EH (cell line): Measurements from ENCODE around the gene CCDC68.
A peak's percentile ranks its signal among the peaks of the same experiment; 100 is the strongest.

Experiments used
- DNase-seq: peaks from one replicate; pipeline ENCODE4 v3.0.0-alpha.2; 2015; ENCODE audit warnings: low read depth

The CCDC68 gene, protein sequence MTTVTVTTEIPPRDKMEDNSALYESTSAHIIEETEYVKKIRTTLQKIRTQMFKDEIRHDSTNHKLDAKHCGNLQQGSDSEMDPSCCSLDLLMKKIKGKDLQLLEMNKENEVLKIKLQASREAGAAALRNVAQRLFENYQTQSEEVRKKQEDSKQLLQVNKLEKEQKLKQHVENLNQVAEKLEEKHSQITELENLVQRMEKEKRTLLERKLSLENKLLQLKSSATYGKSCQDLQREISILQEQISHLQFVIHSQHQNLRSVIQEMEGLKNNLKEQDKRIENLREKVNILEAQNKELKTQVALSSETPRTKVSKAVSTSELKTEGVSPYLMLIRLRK

DNA sequence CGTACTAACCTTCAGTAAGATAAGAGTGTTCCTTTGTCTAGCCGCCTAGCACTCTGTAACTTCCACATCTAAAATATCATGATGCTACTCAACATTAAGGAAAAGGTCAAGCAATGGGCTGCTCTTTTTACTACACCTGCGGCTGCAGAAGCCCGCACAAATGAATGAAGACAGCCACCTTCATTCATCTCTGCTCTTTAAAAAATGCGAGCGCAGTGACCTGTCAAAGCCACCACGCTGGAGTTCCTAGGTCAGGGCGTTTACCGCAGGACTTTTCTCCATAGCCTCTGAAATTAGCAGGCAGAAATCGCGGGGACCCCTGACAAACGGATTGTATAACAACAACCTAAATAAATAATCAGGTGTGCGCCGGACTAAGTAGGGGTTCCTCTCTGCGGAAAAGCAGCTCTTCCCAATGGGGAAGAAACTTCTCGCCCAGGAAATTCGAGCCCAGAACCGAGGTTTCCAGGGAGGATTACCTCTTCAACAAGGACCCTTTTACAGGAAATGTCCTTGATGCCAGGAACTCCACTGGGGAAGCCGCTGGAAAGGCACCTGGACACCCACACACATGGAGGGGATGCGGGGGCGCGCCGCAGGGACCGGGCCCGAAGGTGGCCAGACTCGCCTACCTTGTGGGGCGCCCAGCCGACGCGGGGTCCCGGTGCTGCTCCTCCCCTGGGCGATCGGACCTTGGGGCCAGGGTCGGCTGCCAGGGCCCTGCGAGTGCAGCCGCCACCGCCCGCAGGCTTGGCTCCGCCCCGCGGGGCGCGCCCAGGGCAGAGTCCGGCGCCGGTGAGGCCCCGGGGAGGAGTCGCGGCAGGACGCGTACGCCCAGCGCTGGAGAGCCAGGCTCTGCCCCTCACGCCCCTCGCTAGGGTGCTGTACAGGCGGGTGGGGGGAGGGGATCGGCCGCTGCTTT lies at the start of gene CCDC68:
Gene CCDC68 (minus strand): TSS at position 758 of the 922 bp plus-strand sequence. CDS start 16,670 bp downstream, outside the sequence.
- no peak for DNase-seq

DNA sequence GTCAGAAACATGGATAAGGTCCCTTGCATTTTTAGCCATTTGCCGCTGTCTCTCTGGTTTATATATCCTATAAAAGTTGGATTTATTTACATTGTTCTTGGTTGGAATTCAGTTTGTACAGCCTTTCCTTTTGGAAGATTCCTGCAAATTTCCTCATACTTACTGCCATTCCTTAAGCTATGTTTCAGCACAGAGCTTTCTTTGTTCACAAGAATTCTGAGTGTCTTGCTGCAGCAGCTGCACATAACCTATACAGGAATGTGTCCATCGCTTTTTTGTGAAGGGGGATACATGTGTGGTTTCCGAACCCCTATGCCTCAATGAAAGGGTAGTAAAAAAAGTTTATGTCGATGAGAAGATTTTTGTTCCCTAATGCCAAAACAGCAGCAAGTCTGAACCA lies 48.3 kb upstream of the CCDC68 start:
- peak; percentile 31 for DNase-seq

DNA sequence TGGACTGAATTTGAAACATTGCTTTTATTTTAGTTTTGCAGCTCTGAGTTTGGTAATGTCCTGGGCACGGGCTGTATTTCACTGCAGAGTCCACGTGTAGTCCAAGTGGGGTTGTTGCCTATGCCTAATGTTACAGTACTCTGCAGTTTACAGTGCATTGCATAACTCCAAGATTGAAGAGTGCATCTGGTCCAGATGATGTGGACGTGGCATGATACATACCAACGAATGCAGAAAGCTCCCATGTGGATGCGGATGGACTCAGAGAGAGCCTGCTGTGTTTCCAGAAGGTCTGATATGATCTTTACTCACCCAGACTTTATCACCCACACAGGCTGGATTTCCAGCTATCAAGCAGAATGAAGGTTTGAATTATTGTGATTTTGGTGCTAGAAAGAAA lies 44.4 kb upstream of the CCDC68 start:
- peak; percentile 27 for DNase-seq

DNA sequence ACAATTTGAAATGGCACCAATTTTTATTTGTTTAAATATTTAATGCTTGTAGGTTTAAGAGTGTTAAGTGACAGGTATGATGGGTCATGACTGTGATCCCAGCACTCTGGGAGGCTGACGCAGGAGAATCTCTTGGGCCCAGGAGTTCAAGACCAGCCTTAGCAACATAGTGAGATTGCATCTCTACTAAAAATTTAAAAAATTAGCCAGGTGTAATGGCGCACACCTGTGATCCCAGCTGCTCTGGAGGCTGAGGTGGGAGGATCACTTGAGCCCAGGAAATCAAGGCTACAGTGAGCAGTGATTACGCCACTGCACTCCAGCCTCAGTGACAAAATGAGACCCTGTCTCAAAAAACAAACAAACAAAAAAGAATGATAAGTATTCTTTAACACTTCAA lies 43.0 kb upstream of the CCDC68 start:
- no peak for DNase-seq

DNA sequence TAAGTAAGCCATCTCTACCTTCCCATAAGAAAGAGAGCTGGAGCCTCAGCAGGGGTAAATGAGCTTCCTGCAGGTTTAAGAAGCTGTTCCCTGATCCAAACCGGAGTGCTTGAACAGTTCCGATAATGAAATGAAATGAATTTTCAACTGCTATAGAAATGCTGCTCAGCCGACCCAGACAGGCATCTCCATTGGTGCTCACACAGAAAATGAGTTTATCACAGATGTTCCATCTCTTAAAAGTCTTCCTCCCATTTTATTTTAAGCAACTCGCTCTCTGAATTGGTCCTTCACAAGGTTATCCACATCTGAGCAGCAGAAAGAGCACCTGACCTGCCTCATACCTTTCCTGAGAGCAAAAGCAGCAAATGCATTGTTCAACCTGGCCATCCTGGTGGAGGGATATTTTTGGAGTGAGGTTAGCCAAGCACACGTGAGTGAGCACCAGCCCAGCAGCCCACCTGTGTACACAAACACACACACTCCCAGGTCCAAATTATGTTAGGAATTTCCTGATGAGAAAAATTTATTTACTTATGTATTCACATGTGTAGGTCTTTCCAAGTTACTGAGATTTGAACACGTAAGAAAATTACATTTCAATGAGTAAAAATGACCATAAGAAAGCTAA lies 42.2 kb upstream of the CCDC68 start:
- DNase-seq: no peak

DNA sequence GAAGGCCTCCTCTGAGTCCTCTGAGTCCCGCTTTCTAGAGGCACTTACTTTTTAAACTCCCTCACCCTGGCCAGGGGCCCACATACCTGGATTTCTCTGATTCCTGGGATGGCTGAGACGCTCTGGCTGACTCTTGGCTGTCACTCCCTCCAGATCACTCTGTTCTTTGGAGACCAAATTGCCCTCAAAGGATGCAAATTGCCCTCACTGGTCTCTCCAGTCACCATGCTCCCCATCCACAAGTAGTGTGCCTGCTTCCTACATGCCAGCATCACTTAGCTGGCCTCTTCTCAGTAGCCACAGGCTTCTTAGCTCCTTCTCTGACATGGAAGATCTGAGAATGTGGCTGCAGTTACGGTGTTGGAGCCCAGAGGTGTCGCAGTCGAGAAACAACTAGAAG lies 41.3 kb upstream of the CCDC68 start:
- DNase-seq: no peak

DNA sequence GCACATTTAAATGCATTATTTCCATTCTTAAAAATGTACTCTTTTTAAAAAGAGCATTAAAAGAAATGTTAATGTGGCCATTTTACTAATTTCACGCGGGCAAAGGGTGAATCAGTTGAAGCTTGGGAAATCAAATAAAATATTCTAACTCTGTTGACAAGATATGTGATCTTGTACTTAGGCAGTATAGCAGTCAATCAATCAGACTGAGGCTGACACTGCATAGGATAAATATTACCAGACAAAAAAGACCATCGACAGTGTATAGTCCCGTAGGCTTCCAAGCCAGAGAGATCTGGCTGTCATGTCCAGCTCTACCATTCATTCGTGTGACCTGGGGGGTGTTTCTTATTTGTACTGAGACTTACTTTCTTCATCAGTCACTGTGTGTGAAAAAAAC lies 39.8 kb upstream of the CCDC68 start:
- DNase-seq: no peak

DNA sequence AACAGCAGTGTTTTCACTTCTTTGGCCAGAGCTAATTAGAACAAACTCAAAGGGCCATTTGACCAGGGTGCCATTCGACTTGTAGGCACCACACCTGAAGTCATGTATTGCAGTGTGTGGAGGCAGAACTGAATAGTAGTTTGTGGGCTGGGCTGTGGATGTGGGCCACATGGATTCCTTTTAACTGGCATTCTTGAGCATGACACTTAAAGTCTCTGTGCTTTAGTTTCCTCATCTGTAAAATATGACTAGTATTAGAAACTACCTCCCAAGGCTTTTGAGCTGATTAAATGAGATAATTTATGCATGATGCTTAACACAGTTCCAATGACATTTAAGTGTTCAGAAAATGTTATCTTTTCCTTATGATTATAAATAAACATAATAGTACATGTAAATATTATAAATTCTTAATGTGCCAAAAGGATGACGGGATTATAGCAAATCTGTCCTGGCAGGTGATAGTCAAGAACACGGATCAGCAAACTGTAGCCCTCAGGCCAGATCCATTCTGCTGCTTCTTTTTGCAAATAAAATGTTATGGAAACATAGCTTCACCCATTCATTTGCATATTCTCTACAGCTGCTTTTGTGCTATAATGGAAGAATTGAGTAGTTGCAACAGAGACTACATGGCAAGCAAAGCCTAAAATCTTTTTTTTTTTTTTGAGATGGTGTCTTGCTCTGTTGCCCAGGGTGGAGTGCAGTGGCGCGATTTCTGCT lies 36.3 kb upstream of the CCDC68 start:
- peak; percentile 16 for DNase-seq

DNA sequence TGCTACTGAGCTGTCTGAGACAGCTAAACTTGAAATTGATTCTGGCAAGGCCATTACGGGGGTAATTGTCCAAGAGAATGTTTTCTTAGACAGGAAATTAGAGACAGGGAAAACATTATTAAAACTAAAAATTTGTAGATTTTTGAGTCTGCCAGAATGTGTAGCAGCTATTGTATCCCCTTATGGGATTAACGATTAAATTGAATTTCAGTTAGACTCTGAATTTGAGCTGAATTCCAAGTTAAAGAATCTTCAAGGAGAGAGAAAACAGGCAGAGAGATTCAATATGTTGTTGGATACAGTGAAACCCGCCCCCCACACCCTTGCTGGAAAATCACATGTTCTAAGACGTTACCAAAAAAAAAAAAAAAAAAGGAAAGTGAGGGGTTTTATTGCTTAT lies 32.7 kb upstream of the CCDC68 start:
- no peak for DNase-seq

DNA sequence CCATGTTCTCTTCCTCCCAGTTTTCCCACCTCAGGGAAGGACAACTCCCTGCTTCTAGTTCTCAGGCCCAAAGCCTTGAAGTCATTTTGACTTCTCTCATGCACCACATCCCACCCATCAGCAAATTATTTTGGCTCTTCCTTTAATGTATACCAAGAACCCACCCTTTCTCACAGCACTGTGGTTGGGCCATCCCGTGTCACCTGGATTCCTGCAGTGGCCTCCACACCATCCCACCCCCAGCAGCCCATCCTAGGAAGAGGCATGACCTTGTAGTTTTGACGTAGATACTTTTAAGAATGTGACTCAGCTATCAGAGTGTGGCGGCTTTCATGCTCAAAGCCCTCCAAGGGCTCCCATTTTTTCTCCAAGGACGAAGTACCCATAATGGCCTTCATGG lies 25.6 kb upstream of the CCDC68 start:
- no peak for DNase-seq

DNA sequence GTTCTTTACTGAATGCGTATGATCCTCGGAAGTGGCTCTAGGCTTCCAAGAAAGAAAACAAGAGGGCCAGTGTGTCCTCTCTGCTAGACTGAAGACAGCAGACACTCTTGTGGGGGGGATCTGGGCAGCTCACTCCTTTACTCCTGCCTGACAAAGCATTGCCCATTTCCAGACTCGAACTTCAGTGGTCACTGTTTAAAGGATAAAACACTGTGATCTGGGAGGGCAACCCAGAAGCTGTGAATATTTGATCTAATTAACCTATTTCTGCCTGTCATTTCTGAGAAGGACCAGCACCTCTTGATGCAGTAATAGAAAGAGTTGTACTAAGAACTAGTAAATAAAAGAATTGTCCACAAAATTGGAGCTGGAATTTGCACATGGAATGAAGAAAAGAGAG lies 24.5 kb upstream of the CCDC68 start:
- DNase-seq: no peak

DNA sequence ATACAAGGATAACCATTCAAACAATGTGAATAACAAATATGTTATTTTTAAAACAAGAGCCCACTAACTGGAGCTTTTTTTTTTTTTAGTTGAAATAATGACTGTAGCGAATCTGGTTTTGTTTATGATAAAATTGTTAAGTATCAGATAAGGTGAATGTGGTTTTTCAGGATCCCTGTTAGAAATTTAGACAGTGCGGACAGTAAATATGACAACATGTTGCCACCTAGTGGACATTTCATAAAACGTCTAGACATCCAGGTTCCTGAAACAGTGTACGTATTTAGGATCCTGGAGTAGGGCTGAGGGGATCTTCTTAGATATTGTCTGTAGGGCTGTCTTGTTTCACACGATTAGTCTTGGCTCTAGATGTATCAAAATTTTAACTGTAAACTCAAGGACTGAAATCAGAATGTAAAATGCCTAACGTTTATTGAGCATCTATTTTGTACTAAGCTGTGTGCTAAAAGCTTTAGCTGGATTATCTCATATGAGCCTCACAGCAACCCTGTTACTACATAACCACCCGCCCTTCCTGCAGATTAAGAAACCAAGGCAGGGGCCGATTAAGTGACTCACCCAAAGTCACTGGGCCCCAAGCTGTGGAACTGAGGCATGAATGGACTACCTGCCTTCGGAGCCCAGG lies 23.9 kb upstream of the CCDC68 start:
- peak; percentile 74 for DNase-seq

DNA sequence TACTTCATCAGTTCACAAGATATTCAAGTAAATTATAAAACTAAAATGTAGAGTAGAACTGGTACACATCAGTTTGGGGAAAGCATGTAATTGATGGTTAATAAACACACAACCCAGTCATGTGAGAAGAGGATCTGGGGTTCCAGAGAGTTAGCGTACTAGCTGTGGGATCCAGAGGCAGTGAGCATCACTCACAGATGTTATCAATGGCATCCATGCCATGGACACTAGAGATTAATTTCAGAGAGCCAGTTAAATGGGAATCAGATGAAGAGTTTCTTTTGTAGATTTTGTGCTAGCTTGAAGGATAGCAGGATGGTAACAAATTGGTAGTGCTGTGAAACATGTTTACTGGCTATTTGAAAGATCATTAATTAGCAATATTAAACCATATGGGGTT lies 21.8 kb upstream of the CCDC68 start:
- DNase-seq: no peak

DNA sequence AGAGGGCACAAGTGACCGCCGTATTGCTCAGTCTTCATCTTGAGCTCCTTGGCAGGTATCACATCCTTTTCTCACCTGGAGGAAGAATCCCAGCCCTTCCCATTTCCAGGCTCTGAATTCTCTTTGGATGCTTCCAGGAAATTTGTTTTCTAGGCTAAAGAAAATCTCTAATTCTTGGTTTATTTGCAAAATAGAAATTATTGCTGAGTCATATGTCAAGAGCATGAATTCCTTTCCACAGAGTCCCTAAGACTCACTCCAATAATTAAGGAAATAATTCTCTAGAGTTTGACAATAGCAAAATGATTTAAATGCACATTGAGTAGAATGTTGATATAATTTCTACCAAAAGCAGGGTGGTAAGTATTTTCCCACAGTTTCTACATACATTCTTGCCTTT lies 16.3 kb upstream of the CCDC68 start:
- DNase-seq: peak; percentile 19

DNA sequence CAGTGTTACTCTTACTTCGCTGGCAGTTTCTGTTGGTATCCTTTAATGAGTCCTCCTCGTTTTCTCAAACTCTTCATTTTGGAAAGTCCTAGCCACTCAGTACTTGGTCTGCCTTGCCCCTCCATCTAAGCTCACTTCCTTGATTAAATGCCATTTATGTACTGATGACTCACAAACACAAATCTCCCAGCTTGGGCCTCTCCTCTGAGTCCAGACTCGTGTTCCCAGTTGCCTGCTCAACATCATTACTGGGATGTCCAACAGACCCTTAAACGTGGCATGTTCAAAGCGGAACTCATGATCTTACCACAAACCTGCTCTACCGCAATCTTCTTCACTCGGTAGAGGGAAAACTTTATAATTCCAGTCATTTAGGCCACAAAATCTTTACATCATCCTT lies 13.8 kb upstream of the CCDC68 start:
- no peak for DNase-seq

DNA sequence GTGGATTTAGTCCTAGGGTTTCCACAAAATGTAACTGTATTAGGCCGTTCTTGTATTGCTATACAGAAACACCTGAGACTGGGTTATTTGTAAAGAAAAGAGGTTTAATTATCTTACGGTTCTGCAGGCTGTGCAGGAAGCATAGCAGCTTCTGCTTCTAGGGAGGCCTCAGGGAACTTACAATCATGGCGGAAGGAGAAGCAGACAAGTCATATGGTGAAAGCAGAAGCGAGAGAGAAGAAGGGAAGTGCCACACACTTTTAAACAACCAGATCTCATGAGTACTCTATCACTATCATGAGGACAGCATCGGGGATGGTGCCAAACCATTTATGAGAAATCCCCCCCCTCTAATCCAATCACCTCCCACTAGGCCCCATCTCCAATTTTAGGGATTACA lies 9.5 kb upstream of the CCDC68 start:
- no peak for DNase-seq

DNA sequence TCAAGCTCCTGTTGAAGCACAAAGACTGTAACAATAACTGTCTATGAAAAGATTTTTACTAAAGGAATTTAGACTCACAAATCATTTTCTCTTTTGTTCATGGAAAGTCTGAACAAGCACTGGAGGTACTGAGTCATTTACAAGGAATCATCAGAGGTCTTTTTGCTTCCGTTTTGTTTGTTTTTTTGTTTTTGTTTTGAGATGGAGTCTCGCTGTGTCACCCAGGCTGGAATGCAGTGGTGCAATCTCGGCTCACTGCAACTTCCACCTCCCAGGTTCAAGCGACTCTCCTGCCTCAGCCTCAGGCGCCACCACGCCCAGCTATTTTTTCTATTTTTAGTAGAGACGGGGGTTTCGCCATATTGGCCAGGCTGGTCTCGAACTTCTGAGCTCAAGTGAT lies 9.0 kb upstream of the CCDC68 start:
- peak; percentile 66 for DNase-seq

DNA sequence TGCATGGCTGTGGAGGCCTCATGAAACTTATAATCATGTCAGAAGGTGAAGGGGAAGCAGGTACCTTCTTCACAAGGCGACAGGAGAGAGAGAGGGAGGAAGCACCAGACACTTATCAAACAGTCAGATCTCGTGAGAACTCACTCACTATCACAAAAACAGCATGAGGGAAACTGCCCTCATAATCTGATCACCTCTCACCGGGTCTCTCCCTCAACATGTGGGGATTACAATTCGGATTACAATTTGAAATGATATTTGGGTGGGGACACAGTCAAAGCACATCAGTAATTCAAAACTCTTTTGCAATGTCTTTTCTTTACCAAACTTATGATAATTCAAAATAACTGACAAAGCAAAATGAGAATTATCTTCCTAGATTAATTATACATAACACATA lies 8.5 kb upstream of the CCDC68 start:
- no peak for DNase-seq

DNA sequence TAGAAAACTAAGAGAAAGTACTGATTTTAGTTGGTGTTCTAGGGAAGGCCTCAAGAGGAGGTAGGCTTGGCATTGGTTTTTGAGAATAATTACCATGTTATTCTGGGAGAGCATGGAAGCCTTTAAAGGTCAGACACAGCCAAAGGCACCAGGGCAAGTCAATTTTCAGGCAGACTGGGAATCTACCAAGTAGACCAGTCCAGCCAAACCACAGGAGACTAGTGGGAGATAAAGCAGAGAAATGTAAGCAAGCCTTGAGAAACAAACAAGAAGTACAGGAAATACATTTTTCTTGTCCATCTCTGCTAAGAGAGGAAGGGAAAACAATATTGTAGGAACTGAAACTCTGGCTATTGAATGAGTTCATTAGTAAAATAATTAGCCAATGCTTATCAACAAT lies 5.5 kb upstream of the CCDC68 start:
- DNase-seq: peak; percentile 43

DNA sequence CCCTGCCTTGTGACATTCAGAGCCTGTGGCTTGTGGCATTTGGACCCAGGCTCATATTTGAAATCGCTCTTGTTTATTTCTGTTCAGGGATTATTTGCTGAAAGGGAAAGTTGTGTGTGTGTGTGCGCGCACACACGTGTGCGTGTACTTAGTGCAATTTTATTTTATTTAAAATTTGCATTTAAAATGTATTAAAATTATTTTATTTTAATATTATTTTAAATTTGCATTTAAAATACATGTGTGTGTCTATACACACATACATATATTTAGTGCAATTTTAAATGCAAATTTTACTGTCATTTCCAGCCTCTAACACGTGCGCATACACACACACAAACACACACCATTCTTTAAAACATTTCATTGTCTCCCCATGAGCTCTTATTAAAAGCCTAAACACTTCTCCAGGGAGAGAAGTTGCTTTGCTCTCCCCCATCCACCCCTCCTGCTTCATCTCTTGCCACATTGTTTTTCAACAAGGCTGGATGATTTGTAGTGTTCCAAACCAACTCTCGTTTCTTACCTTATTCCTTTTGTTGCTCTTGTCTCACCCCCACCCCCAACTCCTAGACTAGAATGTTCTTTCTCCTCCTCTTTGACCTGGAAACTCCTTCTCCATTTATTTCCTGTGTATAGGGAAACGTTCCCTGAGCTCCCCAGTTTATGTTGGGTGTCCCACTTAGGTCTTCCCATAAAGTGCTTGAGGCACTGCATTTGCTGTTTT lies 3.8 kb upstream of the CCDC68 start:
- no peak for DNase-seq

DNA sequence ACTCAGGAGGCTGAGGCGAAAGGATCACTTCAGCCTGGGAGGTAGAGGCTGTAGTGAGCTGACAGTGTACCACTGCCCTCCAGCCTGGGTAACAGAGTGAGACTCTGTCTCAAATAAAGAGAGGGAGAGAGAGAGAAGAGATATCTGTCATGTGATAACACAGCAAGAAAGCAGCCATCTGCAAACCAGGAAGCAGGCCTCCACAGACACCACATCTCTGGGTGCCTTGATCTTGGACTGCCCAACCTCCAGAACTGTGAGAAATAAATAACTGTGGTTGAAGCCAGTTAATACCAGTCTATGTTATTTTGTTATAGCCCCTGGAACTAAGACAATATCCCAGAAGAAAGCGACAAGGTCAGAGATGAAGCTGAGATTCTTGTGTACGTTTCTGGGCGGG lies 2.6 kb upstream of the CCDC68 start:
- no peak for DNase-seq
